IMR-90 (cell line): Measurements from ENCODE around the gene KRTAP4-2. TPM values are rescaled to one million over a fixed set of nuclear protein-coding genes. Genes with fewer than 3 reads are reported as not detected.

Experiments
- ATAC-seq: fragments of 200-7000 bp; cut with Tn5 transposase; 2 replicates; pipeline ENCODE4 v1.9.1; 2020; ENCODE audit warnings: low read depth, mild to moderate bottlenecking, moderate library complexity
- BruUV-seq: library from RNA; stranded (reverse); fragments of 400-500 nt; replicated peaks from 2 replicates; lab custom pipeline; 2021; lab: Mats Ljungman, UMichigan
- CTCF ChIA-PET: fragments of 300-600 bp; formaldehyde crosslinking; extraction: SDS; loops from one replicate; lab custom pipeline; 2021; ENCODE audit warnings: antibody characterized with exemption; lab: Yijun Ruan, JAX
- POLR2A ChIA-PET: fragments of 300-600 bp; sonication (Branson Sonifier 250); formaldehyde crosslinking; loops from one replicate; lab custom pipeline; 2022; ENCODE audit warnings: antibody characterized with exemption; ENCODE audit not compliant: unreplicated experiment; lab: Charles Lee
- DNase-seq: peaks from one replicate; pipeline ENCODE4 v3.0.0; 2013
- H2AFZ ChIP-seq: replicated peaks from 2 replicates; pipeline ENCODE3; 2013; ENCODE audit warnings: low read length, mild to moderate bottlenecking; ENCODE audit not compliant: poor library complexity
- H2AK5ac ChIP-seq: 2 replicates; pipeline ENCODE4 v1.6.1; 2013; ENCODE audit warnings: low read depth, low read length, inconsistent platforms
- H2AK9ac ChIP-seq: replicated peaks from 2 replicates; pipeline ENCODE3; 2013; ENCODE audit warnings: mild to moderate bottlenecking, low read depth, low read length, moderate library complexity; ENCODE audit not compliant: poor library complexity
- H2BK120ac ChIP-seq: 2 replicates; pipeline ENCODE4 v1.6.1; 2013; ENCODE audit warnings: low read depth, low read length, inconsistent platforms
- H2BK15ac ChIP-seq: 3 replicates; pipeline ENCODE4 v1.6.1; 2013; ENCODE audit warnings: low read depth, low read length, inconsistent platforms
- H2BK20ac ChIP-seq: 2 replicates; pipeline ENCODE4 v1.6.1; 2013; ENCODE audit warnings: low read depth, mild to moderate bottlenecking, inconsistent platforms, low read length, moderate library complexity
- H2BK5ac ChIP-seq: 2 replicates; pipeline ENCODE4 v1.6.1; 2013; ENCODE audit warnings: mild to moderate bottlenecking, low read depth, low read length, inconsistent platforms; ENCODE audit not compliant: poor library complexity, severe bottlenecking
- H3K14ac ChIP-seq: replicated peaks from 2 replicates; pipeline ENCODE4 v1.6.1; 2013; ENCODE audit warnings: low read depth, low read length, inconsistent platforms
- H3K18ac ChIP-seq: 2 replicates; pipeline ENCODE4 v1.6.1; 2013; ENCODE audit warnings: low read depth, low read length, control low read depth
- H3K23ac ChIP-seq: 2 replicates; pipeline ENCODE4 v1.6.1; 2013; ENCODE audit warnings: low read depth, low read length, inconsistent platforms
- H3K27ac ChIP-seq: 2 replicates; pipeline ENCODE4 v1.5.1; 2013; ENCODE audit warnings: mild to moderate bottlenecking, control low read depth, low read length; ENCODE audit not compliant: insufficient read depth
- H3K27me3 ChIP-seq: 2 replicates; pipeline ENCODE4 v1.6.1; 2013; ENCODE audit warnings: low read length; ENCODE audit not compliant: control insufficient read depth, insufficient read depth
- H3K36me3 ChIP-seq: 2 replicates; pipeline ENCODE4 v1.6.1; 2013; ENCODE audit warnings: low read length, mixed read lengths; ENCODE audit not compliant: control insufficient read depth, insufficient read depth
- H3K4ac ChIP-seq: 2 replicates; pipeline ENCODE4 v1.6.1; 2013; ENCODE audit warnings: low read depth, low read length, inconsistent platforms
- H3K4me1 ChIP-seq: 2 replicates; pipeline ENCODE4 v1.6.1; 2013; ENCODE audit warnings: low read length, mixed read lengths; ENCODE audit not compliant: control insufficient read depth, insufficient read depth
- H3K4me2 ChIP-seq: 2 replicates; pipeline ENCODE4 v1.6.1; 2013; ENCODE audit warnings: low read depth, mild to moderate bottlenecking, control low read depth, low read length, moderate library complexity
- H3K4me3 ChIP-seq: 2 replicates; pipeline ENCODE4 v1.5.1; 2013; ENCODE audit warnings: low read depth, mild to moderate bottlenecking, control low read depth, low read length, moderate library complexity; ENCODE audit not compliant: insufficient read depth
- H3K56ac ChIP-seq: 2 replicates; pipeline ENCODE4 v1.6.1; 2013; ENCODE audit warnings: low read length, inconsistent platforms; ENCODE audit not compliant: insufficient read depth; ENCODE audit errors: extremely low read depth
- H3K79me1 ChIP-seq, 2 experiments: 2 replicates each; pipeline ENCODE4 v1.6.1; 2013; ENCODE audit warnings: low read length in 2 of 2, inconsistent platforms in 1 of 2, low read depth in 1 of 2
- H3K9ac ChIP-seq: 2 replicates; pipeline ENCODE4 v1.6.1; 2013; ENCODE audit warnings: low read depth, low read length, control low read depth
- H3K9me1 ChIP-seq: 2 replicates; pipeline ENCODE4 v1.6.1; 2013; ENCODE audit warnings: low read length, inconsistent platforms; ENCODE audit not compliant: insufficient read depth
- H3K9me3 ChIP-seq: 2 replicates; pipeline ENCODE4 v1.6.1; 2013; ENCODE audit warnings: low read length; ENCODE audit not compliant: control insufficient read depth, insufficient read depth
- H4K20me1 ChIP-seq: 2 replicates; pipeline ENCODE4 v1.6.1; 2013; ENCODE audit warnings: low read length, inconsistent platforms; ENCODE audit not compliant: insufficient read depth
- H4K5ac ChIP-seq: 2 replicates; pipeline ENCODE4 v1.6.1; 2013; ENCODE audit warnings: mild to moderate bottlenecking, low read depth, low read length, control low read depth
- H4K8ac ChIP-seq, 2 experiments: 2 replicates each; pipeline ENCODE4 v1.6.1; 2013; ENCODE audit warnings: low read depth in 2 of 2, low read length in 2 of 2, control low read depth in 1 of 2, inconsistent platforms in 1 of 2
- H4K91ac ChIP-seq: 2 replicates; pipeline ENCODE4 v1.6.1; 2013; ENCODE audit warnings: low read depth, low read length, inconsistent platforms; ENCODE audit not compliant: insufficient read depth
- CHD1 ChIP-seq: IDR thresholded peaks from 2 replicates; pipeline ENCODE4 v1.6.1; 2012; ENCODE audit warnings: low read depth, low read length, improper control_type of control experiment
- RCOR1 ChIP-seq: IDR thresholded peaks from 2 replicates; pipeline ENCODE4 v1.6.1; 2012; ENCODE audit warnings: mild to moderate bottlenecking, low read length, improper control_type of control experiment; ENCODE audit not compliant: insufficient replicate concordance
- whole genome bisulfite sequencing, 2 experiments: methylation state at CpG; one replicate each; pipeline versions ENCODE4 v1.1.5 to v1.1.7; 2013; ENCODE audit warnings: missing lambda C conversion rate in 2 of 2; ENCODE audit not compliant: insufficient read length in 1 of 2; ENCODE audit errors: extremely low coverage in 2 of 2; 5-methylcytosine and 5-hydroxymethylcytosine counted together
- dilution Hi-C: fragments of 300-500 bp; cut with HindIII; formaldehyde crosslinking; loops from one replicate; pipeline ENCODE4 v1.14.3; 2018; ENCODE audit warnings: low sequenced_read_pairs; ENCODE audit not compliant: unreplicated experiment
- in situ Hi-C: fragments of 300-500 bp; cut with MboI; formaldehyde crosslinking; loops from 3 replicates; pipeline ENCODE4 v1.14.3; 2019; ENCODE audit warnings: low sequenced_read_pairs, inconsistent platforms, mixed read lengths
- intact Hi-C: fragments of 100-400 bp; cut with micrococcal nuclease; formaldehyde crosslinking; loops from 2 replicates; pipeline ENCODE4 v1.10.0; 2022
- polyA plus RNA-seq, 3 experiments: library from polyadenylated mRNA; depleted of rRNA; stranded (reverse); fragments of >200 nt; gene quantifications; 2 replicates each; pipeline ENCODE4 v1.2.3, GENCODE V29; 2012; ENCODE audit warnings: low replicate concordance in 1 of 3
- total RNA-seq: library from RNA; depleted of rRNA; stranded (reverse); fragments of >200 nt; gene quantifications from 2 replicates; pipeline ENCODE4 v1.2.3, GENCODE V29; 2012
- TF ChIP-seq, protein P1 (sequence below): fragments of 150-350 bp; IDR thresholded peaks from 2 replicates; pipeline ENCODE4 v1.6.1; 2017; ENCODE audit warnings: mild to moderate bottlenecking, antibody characterized with exemption, low read length, low read depth

Gene KRTAP4-2
- total and polyA plus RNA-seq, 2 of the 4 experiments (the other 2 are of a cell fraction), result not detected

DNA sequence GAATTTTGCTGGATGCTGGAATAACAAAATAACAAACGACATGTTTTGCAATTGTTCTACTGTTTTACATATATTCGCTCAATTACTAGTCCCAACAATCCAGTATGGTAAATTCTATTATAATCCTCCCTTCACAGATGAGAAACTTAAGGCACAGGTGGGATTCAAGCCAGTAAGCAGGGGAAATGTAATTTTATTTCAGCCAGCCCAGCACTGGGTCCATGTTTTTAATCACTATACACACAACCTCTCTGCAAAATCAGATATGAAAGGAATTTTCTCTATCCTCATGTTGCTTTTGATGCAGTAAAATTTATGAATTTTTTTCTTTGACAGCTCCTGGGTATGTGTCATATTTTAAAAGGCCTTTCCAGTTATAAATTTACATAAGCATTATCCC is 32.8 kb downstream of the KRTAP4-2 start:
- Histone ChIP-seq H4K20me1 (no peaks in the 10 kb centered on the region), H2AK5ac (no peak overlapping the region), H3K18ac (no peak overlapping the region), H3K9me1 (no peaks in the 10 kb centered on the region), H3K4ac (no peak overlapping the region), H2BK15ac (no peak overlapping the region), H3K56ac (no peak overlapping the region), H3K4me2 (no peak overlapping the region), H4K91ac (no peak overlapping the region), H3K79me1 (no peaks in the 10 kb centered on the region), H4K5ac (no peak overlapping the region), H3K9ac (no peak overlapping the region), H3K23ac (no peak overlapping the region), H3K27me3 (no peaks in the 10 kb centered on the region), H3K9me3 (peaks cover 4% of the 10 kb centered on the region), H4K8ac (no peak overlapping the region), H3K14ac (no peak overlapping the region), H2AK9ac (no peak overlapping the region), H3K4me1 (no peaks in the 10 kb centered on the region; the same call in 1 of the 2 replicates), H2BK20ac (no peak overlapping the region), H2AFZ (no peak overlapping the region), H2BK5ac (no peak overlapping the region), H2BK120ac (no peak overlapping the region), H3K27ac (no peak overlapping the region), H3K36me3 (no peaks in the 10 kb centered on the region), H3K4me3 (no peak overlapping the region)
- BruUV-seq, result no TSS peak
- DNase-seq (no peak), ATAC-seq (no peak)
- intact Hi-C loops (no loop called here), dilution Hi-C loops (no loop called here), in situ Hi-C loops (no loop called here)
- POLR2A ChIA-PET, result no interaction called here
- TF ChIP-seq RCOR1, result no peak
- TF ChIP-seq, protein P1, sequence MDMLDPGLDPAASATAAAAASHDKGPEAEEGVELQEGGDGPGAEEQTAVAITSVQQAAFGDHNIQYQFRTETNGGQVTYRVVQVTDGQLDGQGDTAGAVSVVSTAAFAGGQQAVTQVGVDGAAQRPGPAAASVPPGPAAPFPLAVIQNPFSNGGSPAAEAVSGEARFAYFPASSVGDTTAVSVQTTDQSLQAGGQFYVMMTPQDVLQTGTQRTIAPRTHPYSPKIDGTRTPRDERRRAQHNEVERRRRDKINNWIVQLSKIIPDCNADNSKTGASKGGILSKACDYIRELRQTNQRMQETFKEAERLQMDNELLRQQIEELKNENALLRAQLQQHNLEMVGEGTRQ, result no peak
- TF ChIP-seq CHD1, result no peak
- CTCF ChIA-PET, result no interaction called here
- no CpG with 5 or more reads among the region's 2 CpGs for WGBS, 2 experiments
